Endothelial cell of umbilical vein (primary cell): Measurements from ENCODE around the gene SDF4. TPM values are rescaled to one million over a fixed set of nuclear protein-coding genes. Genes with fewer than 3 reads are reported as not detected.
A peak's percentile ranks its signal among the peaks of the same experiment; 100 is the strongest.

Source experiments
- BruUV-seq: library from RNA; stranded (reverse); fragments of 400-500 nt; replicated peaks from 2 replicates; lab custom pipeline; 2021; lab: Mats Ljungman, UMichigan
- CTCF ChIA-PET: fragments of 300-600, 350-600 bp; sonication (Branson Sonifier 250); formaldehyde crosslinking; loops from one replicate; lab custom pipeline; 2021; ENCODE audit warnings: antibody characterized with exemption, inconsistent platforms; lab: Charles Lee
- POLR2A ChIA-PET: fragments of 300-600, 350-600 bp; sonication (Branson Sonifier 250); formaldehyde crosslinking; loops from one replicate; lab custom pipeline; 2021; ENCODE audit warnings: antibody characterized with exemption, inconsistent platforms; lab: Charles Lee
- DNase-seq: peaks from one replicate; pipeline ENCODE4 v3.0.0-alpha.2; 2011; ENCODE audit warnings: low read depth, low spot score
- FAIRE-seq: peaks from 2 replicates; lab custom pipeline; 2011; peaks lifted over from hg19 to GRCh38; lab: Jason Lieb, UNC
- H2AFZ ChIP-seq: 2 replicates; pipeline ENCODE4 v1.6.0; 2012; ENCODE audit warnings: low read depth, low read length, control low read depth, inconsistent platforms
- H3K27ac ChIP-seq: 2 replicates; pipeline ENCODE4 v1.5.1; 2011; ENCODE audit warnings: low read depth, mild to moderate bottlenecking, control low read depth, low read length, moderate library complexity; ENCODE audit not compliant: insufficient read depth
- H3K27me3 ChIP-seq, 2 experiments: 2 replicates each; pipeline versions ENCODE4 v1.6.0 to v1.6.1; 2011; ENCODE audit warnings: low read length in 2 of 2, mixed read lengths in 1 of 2; ENCODE audit not compliant: control insufficient read depth in 2 of 2, insufficient read depth in 2 of 2
- H3K36me3 ChIP-seq, 2 experiments: 2 replicates in 1 of 2; 3 replicates in 1 of 2; pipeline ENCODE4 v1.5.1; 2011; ENCODE audit warnings: low read length in 2 of 2, mild to moderate bottlenecking in 1 of 2, moderate library complexity in 1 of 2; ENCODE audit not compliant: control insufficient read depth in 2 of 2, insufficient read depth in 2 of 2; ENCODE audit errors: extremely low read depth in 1 of 2
- H3K4me1 ChIP-seq: 3 replicates; pipeline ENCODE4 v1.5.1; 2011; ENCODE audit warnings: mild to moderate bottlenecking, low read length; ENCODE audit not compliant: control insufficient read depth, insufficient read depth; ENCODE audit errors: extremely low read depth
- H3K4me2 ChIP-seq: 2 replicates; pipeline ENCODE4 v1.6.1; 2011; ENCODE audit warnings: low read length, control low read depth, mixed read lengths; ENCODE audit not compliant: insufficient read depth
- H3K4me3 ChIP-seq, 3 experiments: fragments of 200-600 bp in 1 of 3; sonication (generic), shearing (Covaris generic) in 1 of 3; replicated peaks in 1 of 3; 2 replicates each; pipeline ENCODE4 v1.5.1; 2011 to 2016; ENCODE audit warnings: control low read depth in 3 of 3, low read length in 3 of 3, mild to moderate bottlenecking in 2 of 3, inconsistent platforms in 1 of 3, low read depth in 1 of 3, moderate library complexity in 1 of 3; ENCODE audit not compliant: insufficient read depth in 1 of 3
- H3K79me2 ChIP-seq: 2 replicates; pipeline ENCODE4 v1.6.0; 2012; ENCODE audit warnings: low read length, inconsistent platforms; ENCODE audit not compliant: control insufficient read depth, insufficient read depth
- H3K9ac ChIP-seq: replicated peaks from 2 replicates; pipeline ENCODE3; 2011; ENCODE audit warnings: low read length, control low read depth; ENCODE audit not compliant: insufficient read depth; ENCODE audit errors: extremely low read depth
- H3K9me1 ChIP-seq: replicated peaks from 3 replicates; pipeline ENCODE4 v1.6.0; 2011; ENCODE audit warnings: mild to moderate bottlenecking, low read length; ENCODE audit not compliant: control insufficient read depth, insufficient read depth; ENCODE audit errors: extremely low read depth
- H3K9me3 ChIP-seq: replicated peaks from 2 replicates; pipeline ENCODE4 v1.5.1; 2012; ENCODE audit warnings: low read length, inconsistent platforms; ENCODE audit not compliant: control insufficient read depth, insufficient read depth
- H4K20me1 ChIP-seq: replicated peaks from 2 replicates; pipeline ENCODE3; 2011; ENCODE audit warnings: mild to moderate bottlenecking, low read length; ENCODE audit not compliant: control insufficient read depth, insufficient read depth; ENCODE audit errors: extremely low read depth
- FOS ChIP-seq: IDR thresholded peaks from 2 replicates; pipeline ENCODE4 v1.6.1; 2011; ENCODE audit warnings: mild to moderate bottlenecking, low read length, moderate library complexity, borderline replicate concordance; ENCODE audit not compliant: insufficient read depth
- GATA2 ChIP-seq: IDR thresholded peaks from 2 replicates; pipeline ENCODE4 v1.7.0; 2011; ENCODE audit warnings: low read depth, mild to moderate bottlenecking, moderate library complexity, mixed read lengths, low read length; ENCODE audit not compliant: insufficient read length, insufficient read depth
- JUN ChIP-seq: IDR thresholded peaks from 2 replicates; pipeline ENCODE4 v1.6.1; 2011; ENCODE audit warnings: borderline replicate concordance, low read depth; ENCODE audit not compliant: insufficient read length, insufficient read depth
- MYC ChIP-seq: IDR thresholded peaks from one replicate; pipeline ENCODE4 v1.6.1; 2011; ENCODE audit warnings: mild to moderate bottlenecking, low read depth, low read length
- POLR2A ChIP-seq: IDR thresholded peaks from 2 replicates; pipeline ENCODE4 v1.6.1; 2012; ENCODE audit warnings: low read depth, mild to moderate bottlenecking, control low read depth, low read length
- POLR2AphosphoS5 ChIP-seq: IDR thresholded peaks from 2 replicates; pipeline ENCODE4 v1.6.1; 2012; ENCODE audit warnings: low read depth, mild to moderate bottlenecking, control low read depth, low read length, moderate library complexity; ENCODE audit not compliant: insufficient read depth
- dilution Hi-C: fragments of 300-500 bp; cut with MboI; formaldehyde crosslinking; loops from one replicate; pipeline ENCODE4 v1.15.0; 2019; ENCODE audit warnings: low sequenced_read_pairs; ENCODE audit not compliant: extremely low pct_ligation_motif_present
- intact Hi-C: fragments of 100-400 bp; cut with micrococcal nuclease; formaldehyde crosslinking; loops from one replicate; pipeline ENCODE4 v1.10.0; 2022
- polyA plus RNA-seq, 4 experiments: library from polyadenylated mRNA; depleted of rRNA in 3 of 4; stranded (reverse) in 3 of 4; unstranded in 1 of 4; fragments of >200 nt; gene quantifications; 2 replicates each; pipeline versions ENCODE4 v1.2.1 to v1.2.3, GENCODE V29; 2011 to 2012; ENCODE audit warnings: missing spikeins in 1 of 4
- total RNA-seq: library from RNA; stranded (reverse); gene quantifications from 2 replicates; pipeline ENCODE4 v1.2.3, GENCODE V29; 2021
- TF ChIP-seq, protein P1 (sequence below), 2 donors: IDR thresholded peaks; 1 replicate in 1 of 2; 2 replicates in 1 of 2; pipeline ENCODE4 v1.5.1; 2011; ENCODE audit warnings: low read length in 2 of 2, mild to moderate bottlenecking in 2 of 2, moderate library complexity in 2 of 2, control low read depth in 1 of 2, inconsistent platforms in 1 of 2, low read depth in 1 of 2; ENCODE audit not compliant: insufficient read depth in 1 of 2; ENCODE audit errors: extremely low read depth in 1 of 2
- TF ChIP-seq, protein P2 (sequence below): IDR thresholded peaks from 2 replicates; pipeline ENCODE4 v1.6.1; 2011; ENCODE audit not compliant: insufficient read depth, insufficient read length

Gene SDF4
- total and polyA plus RNA-seq, 2 donors (not counting 3 experiments of a cell fraction or from before 2014, with no cell fraction given), result 175 to 185 TPM

GRCh38 chr1:1273209-1273511, 41.4 kb upstream of the SDF4 start:
- Histone ChIP-seq H3K79me2 (peaks cover 44% of the 10 kb centered on the region), H4K20me1 (no peaks in the 10 kb centered on the region), H2AFZ (no peak overlapping the region), H3K9me3 (no peaks in the 10 kb centered on the region), H3K9me1 (no peaks in the 10 kb centered on the region), H3K27ac (peak overlapping the region; percentile 69), H3K4me1 (peaks cover 24% of the 10 kb centered on the region), H3K9ac (peak overlapping the region; percentile 90), H3K4me2 (peak overlapping the region; percentile 32), H3K4me3 (peak overlapping the region; percentile 43 to 72 (median 64)), H3K27me3 (no peaks in the 10 kb centered on the region), H3K36me3 (peaks cover 0 to 4% of the 10 kb centered on the region in 2 experiments)
- POLR2A ChIA-PET, result interaction anchor here (0.6 kb wide), 2 partner anchors 68 to 342 kb away, joined by 3 to 5 read pairs; partner anchors contain the start of gene MIB2
- FAIRE-seq (no peak), DNase-seq (peak; percentile 35)
- CTCF ChIA-PET, result interaction anchor here (0.6 to 2.1 kb wide), 9 partner anchors 9 to 254 kb away, joined by 3 to 11 read pairs (median 3); no protein-coding TSS in a partner anchor
- dilution Hi-C loops (no loop called here), intact Hi-C loops (loop anchor here (2.0 to 5.0 kb wide), 3 partner anchors 26 to 261 kb away; partner anchors contain the start of genes C1QTNF12, ISG15 and PUSL1)
- BruUV-seq, result no TSS peak
- TF ChIP-seq POLR2AphosphoS5, result no peak
- TF ChIP-seq GATA2, result no peak
- TF ChIP-seq JUN, result no peak
- TF ChIP-seq, protein P1, sequence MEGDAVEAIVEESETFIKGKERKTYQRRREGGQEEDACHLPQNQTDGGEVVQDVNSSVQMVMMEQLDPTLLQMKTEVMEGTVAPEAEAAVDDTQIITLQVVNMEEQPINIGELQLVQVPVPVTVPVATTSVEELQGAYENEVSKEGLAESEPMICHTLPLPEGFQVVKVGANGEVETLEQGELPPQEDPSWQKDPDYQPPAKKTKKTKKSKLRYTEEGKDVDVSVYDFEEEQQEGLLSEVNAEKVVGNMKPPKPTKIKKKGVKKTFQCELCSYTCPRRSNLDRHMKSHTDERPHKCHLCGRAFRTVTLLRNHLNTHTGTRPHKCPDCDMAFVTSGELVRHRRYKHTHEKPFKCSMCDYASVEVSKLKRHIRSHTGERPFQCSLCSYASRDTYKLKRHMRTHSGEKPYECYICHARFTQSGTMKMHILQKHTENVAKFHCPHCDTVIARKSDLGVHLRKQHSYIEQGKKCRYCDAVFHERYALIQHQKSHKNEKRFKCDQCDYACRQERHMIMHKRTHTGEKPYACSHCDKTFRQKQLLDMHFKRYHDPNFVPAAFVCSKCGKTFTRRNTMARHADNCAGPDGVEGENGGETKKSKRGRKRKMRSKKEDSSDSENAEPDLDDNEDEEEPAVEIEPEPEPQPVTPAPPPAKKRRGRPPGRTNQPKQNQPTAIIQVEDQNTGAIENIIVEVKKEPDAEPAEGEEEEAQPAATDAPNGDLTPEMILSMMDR (IDR thresholded peaks at IDR 0.05; ENCODE audit: extremely low read depth in 1 of 2, insufficient read depth in 1 of 2, low read depth in 1 of 2, low read length in 2 of 2), result no peak
- TF ChIP-seq MYC, result no peak
- TF ChIP-seq, protein P2, sequence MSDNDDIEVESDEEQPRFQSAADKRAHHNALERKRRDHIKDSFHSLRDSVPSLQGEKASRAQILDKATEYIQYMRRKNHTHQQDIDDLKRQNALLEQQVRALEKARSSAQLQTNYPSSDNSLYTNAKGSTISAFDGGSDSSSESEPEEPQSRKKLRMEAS, result no peak
- no peak for TF ChIP-seq POLR2A
- no peak for TF ChIP-seq FOS
